Hepatocyte (in vitro differentiated cells): Measurements from ENCODE around the gene TMEM98.
"Not testable (repeated sequence)": the region's sequence is repeated elsewhere in the genome, so short reads cannot be mapped to it uniquely, and the experiment has no call there.

Experiments
- CTCF ChIP-seq: fragments of 200-600 bp; sonication (generic); IDR thresholded peaks from 2 replicates; pipeline ENCODE4 v1.5.1; 2016; ENCODE audit warnings: antibody characterized with exemption, mild to moderate bottlenecking; ENCODE audit not compliant: poor library complexity
- EZH2phosphoT487 ChIP-seq: fragments of 200-600 bp; sonication (generic); IDR thresholded peaks from one replicate; pipeline ENCODE4 v1.6.1; 2018; ENCODE audit warnings: antibody characterized with exemption, mild to moderate bottlenecking, low read depth, moderate library complexity; ENCODE audit not compliant: unreplicated experiment, severe bottlenecking

GRCh38 chr17:32987453-32987805 is 59.5 kb downstream of the TMEM98 start:
- TF ChIP-seq EZH2phosphoT487, CTCF: not testable (repeated sequence)
